H1 (cell line): ENCODE results near the gene CYP3A7. TPM values are rescaled to one million over a fixed set of nuclear protein-coding genes. Genes with fewer than 3 reads are reported as not detected.

Experiments
- CTCF ChIA-PET: fragments of 300-600 bp; sonication (Branson Sonifier 250); formaldehyde crosslinking; loops from one replicate; lab custom pipeline; 2021; ENCODE audit not compliant: partially characterized antibody; lab: Charles Lee
- POLR2A ChIA-PET: fragments of 300-600 bp; sonication (Branson Sonifier 250); formaldehyde crosslinking; loops from one replicate; lab custom pipeline; 2021; ENCODE audit warnings: inconsistent platforms; ENCODE audit not compliant: partially characterized antibody; lab: Charles Lee
- DNase-seq, 2 experiments: peaks; one replicate each; pipeline versions ENCODE4 v3.0.0 to v3.0.0-alpha.2; 2010 to 2022; ENCODE audit warnings: low spot score in 2 of 2, low read depth in 1 of 2, mixed read lengths in 1 of 2
- FAIRE-seq: peaks from 2 replicates; lab custom pipeline; 2011; peaks lifted over from hg19 to GRCh38; lab: Jason Lieb, UNC
- H2AFZ ChIP-seq: 2 replicates; pipeline ENCODE4 v1.8.1; 2012; ENCODE audit warnings: low read length, inconsistent platforms
- H2AK5ac ChIP-seq: 2 replicates; pipeline ENCODE4 v1.6.1; 2013; ENCODE audit warnings: low read depth, low read length
- H2BK120ac ChIP-seq: replicated peaks from 2 replicates; pipeline ENCODE3; 2013; ENCODE audit warnings: low read depth, low read length, inconsistent platforms
- H2BK12ac ChIP-seq: 2 replicates; pipeline ENCODE4 v1.6.1; 2013; ENCODE audit warnings: low read depth, low read length
- H2BK15ac ChIP-seq: 2 replicates; pipeline ENCODE4 v1.6.1; 2013; ENCODE audit warnings: low read length
- H2BK20ac ChIP-seq: 2 replicates; pipeline ENCODE4 v1.6.1; 2013; ENCODE audit warnings: low read length
- H2BK5ac ChIP-seq: 2 replicates; pipeline ENCODE4 v1.6.1; 2013; ENCODE audit warnings: low read depth, low read length
- H3K14ac ChIP-seq: 2 replicates; pipeline ENCODE4 v1.6.1; 2013; ENCODE audit warnings: inconsistent platforms; ENCODE audit not compliant: insufficient read length
- H3K18ac ChIP-seq: 2 replicates; pipeline ENCODE4 v1.6.1; 2013; ENCODE audit warnings: low read length; ENCODE audit errors: extremely low read depth
- H3K23ac ChIP-seq: 2 replicates; pipeline ENCODE4 v1.6.1; 2013; ENCODE audit warnings: inconsistent platforms; ENCODE audit not compliant: insufficient read length
- H3K23me2 ChIP-seq: 2 replicates; pipeline ENCODE4 v1.6.1; 2013; ENCODE audit warnings: low read depth, low read length
- H3K27ac ChIP-seq: 2 replicates; pipeline ENCODE4 v1.6.1; 2011; ENCODE audit warnings: low read depth, low read length, inconsistent platforms
- H3K27me3 ChIP-seq, 4 experiments: replicated peaks in 1 of 4; 1 replicate in 1 of 4; 2 replicates in 3 of 4; pipeline versions ENCODE4 v1.6.1 to v1.8.1; 2011 to 2013; ENCODE audit warnings: low read length in 3 of 4, mild to moderate bottlenecking in 3 of 4, inconsistent platforms in 2 of 4, mixed read lengths in 2 of 4, moderate library complexity in 1 of 4; ENCODE audit not compliant: control insufficient read depth in 3 of 4, insufficient read depth in 3 of 4; ENCODE audit errors: extremely low read depth in 1 of 4
- H3K36me3 ChIP-seq, 4 experiments: 2 replicates each; pipeline versions ENCODE4 v1.6.1 to v1.8.1; 2011 to 2013; ENCODE audit warnings: mild to moderate bottlenecking in 4 of 4, low read length in 3 of 4, moderate library complexity in 2 of 4, control low read depth in 1 of 4, inconsistent platforms in 1 of 4; ENCODE audit not compliant: insufficient read depth in 4 of 4, control insufficient read depth in 2 of 4
- H3K4ac ChIP-seq: replicated peaks from 2 replicates; pipeline ENCODE3; 2013; ENCODE audit warnings: low read length, low read depth, mixed read lengths, inconsistent platforms; ENCODE audit not compliant: insufficient read length
- H3K4me1 ChIP-seq, 4 experiments: replicated peaks in 1 of 4; 1 replicate in 1 of 4; 2 replicates in 3 of 4; pipeline versions ENCODE4 v1.6.1 to v1.8.1; 2011 to 2013; ENCODE audit warnings: low read length in 3 of 4, inconsistent platforms in 2 of 4, mixed read lengths in 1 of 4; ENCODE audit not compliant: insufficient read depth in 4 of 4, control insufficient read depth in 3 of 4
- H3K4me2 ChIP-seq, 2 experiments: 2 replicates each; pipeline versions ENCODE4 v1.6.1 to v1.8.1; 2011 to 2013; ENCODE audit warnings: low read depth in 2 of 2, low read length in 2 of 2, control low read depth in 1 of 2, inconsistent platforms in 1 of 2, mild to moderate bottlenecking in 1 of 2; ENCODE audit not compliant: insufficient read depth in 1 of 2
- H3K4me3 ChIP-seq, 4 experiments: fragments of 200-600, 300-600 bp in 1 of 4; sonication (generic), shearing (Covaris generic), sonication (Bioruptor Twin) in 1 of 4; 2 replicates each; pipeline versions ENCODE4 v1.5.1 to v1.8.1; 2011 to 2016; ENCODE audit warnings: low read length in 4 of 4, low read depth in 3 of 4, control low read depth in 2 of 4, inconsistent platforms in 2 of 4, mild to moderate bottlenecking in 2 of 4, mixed read lengths in 1 of 4, moderate library complexity in 1 of 4; ENCODE audit not compliant: insufficient read depth in 2 of 4; ENCODE audit errors: extremely low read depth in 1 of 4
- H3K56ac ChIP-seq: replicated peaks from 2 replicates; pipeline ENCODE3; 2013; ENCODE audit warnings: low read depth, mild to moderate bottlenecking, mixed read lengths, low read length, inconsistent platforms; ENCODE audit not compliant: insufficient read length
- H3K79me1 ChIP-seq: 2 replicates; pipeline ENCODE4 v1.6.1; 2013; ENCODE audit warnings: low read depth, low read length, control low read depth
- H3K79me2 ChIP-seq, 2 experiments: 2 replicates each; pipeline versions ENCODE4 v1.6.1 to v1.8.1; 2012 to 2013; ENCODE audit warnings: low read length in 2 of 2, mild to moderate bottlenecking in 2 of 2, inconsistent platforms in 1 of 2; ENCODE audit not compliant: insufficient read depth in 2 of 2, control insufficient read depth in 1 of 2
- H3K9ac ChIP-seq, 4 experiments: replicated peaks in 1 of 4; 1 replicate in 1 of 4; 2 replicates in 3 of 4; pipeline versions ENCODE4 v1.6.1 to v1.8.1; 2011 to 2013; ENCODE audit warnings: low read depth in 3 of 4, low read length in 3 of 4, control low read depth in 2 of 4, mild to moderate bottlenecking in 2 of 4, moderate library complexity in 2 of 4, inconsistent platforms in 1 of 4; ENCODE audit errors: extremely low read depth in 1 of 4
- H3K9me3 ChIP-seq, 2 experiments: 2 replicates each; pipeline versions ENCODE4 v1.6.1 to v1.8.1; 2012 to 2013; ENCODE audit warnings: mild to moderate bottlenecking in 2 of 2, moderate library complexity in 2 of 2, control low read depth in 1 of 2, inconsistent platforms in 1 of 2, low read depth in 1 of 2, low read length in 1 of 2, mixed read lengths in 1 of 2; ENCODE audit not compliant: insufficient read depth in 2 of 2
- H4K20me1 ChIP-seq, 2 experiments: replicated peaks in 1 of 2; 2 replicates each; pipeline versions ENCODE3 to v1.8.1; 2011 to 2013; ENCODE audit warnings: inconsistent platforms in 2 of 2, low read length in 2 of 2, mild to moderate bottlenecking in 1 of 2; ENCODE audit not compliant: insufficient read depth in 2 of 2, control insufficient read depth in 1 of 2
- H4K5ac ChIP-seq: 2 replicates; pipeline ENCODE4 v1.6.1; 2013; ENCODE audit warnings: low read length, low read depth, mixed read lengths, inconsistent platforms; ENCODE audit not compliant: insufficient read length
- H4K8ac ChIP-seq: 2 replicates; pipeline ENCODE4 v1.8.0; 2013; ENCODE audit warnings: mild to moderate bottlenecking, moderate library complexity, low read length, inconsistent platforms; ENCODE audit not compliant: insufficient read depth; ENCODE audit errors: extremely low read depth
- H4K91ac ChIP-seq: replicated peaks from 2 replicates; pipeline ENCODE3; 2013; ENCODE audit warnings: low read length, mixed read lengths, inconsistent platforms; ENCODE audit not compliant: insufficient read length
- RAD21 ChIP-seq, 2 experiments: IDR thresholded peaks in 1 of 2; conservative IDR thresholded peaks in 1 of 2; 2 replicates each; pipeline ENCODE4 v1.6.1; 2011; ENCODE audit warnings: low read depth in 2 of 2, low read length in 2 of 2, improper control_type of control experiment in 1 of 2, inconsistent platforms in 1 of 2, mild to moderate bottlenecking in 1 of 2, moderate library complexity in 1 of 2
- WGBS, 2 experiments: shearing (Covaris generic) in 1 of 2; methylation state at CpG; one replicate each; pipeline versions ENCODE4 v1.1.6 to v1.1.7; 2013 to 2015; ENCODE audit warnings: low lambda C conversion rate in 2 of 2, mixed read lengths in 2 of 2, inconsistent platforms in 1 of 2, low coverage in 1 of 2, missing lambda C conversion rate in 1 of 2; ENCODE audit not compliant: insufficient replicate concordance in 2 of 2, insufficient coverage in 1 of 2, insufficient read length in 1 of 2; ENCODE audit errors: extremely low coverage in 1 of 2, missing lambda C conversion rate in 1 of 2; 5-methylcytosine and 5-hydroxymethylcytosine counted together
- polyA plus RNA-seq, 7 experiments: library from polyadenylated mRNA; depleted of rRNA in 3 of 7; stranded (reverse) in 5 of 7; unstranded in 2 of 7; fragments of >200 nt in 5 of 7; fragments of 200-250 nt in 2 of 7; gene quantifications; 1 replicate in 5 of 7; 2 replicates in 1 of 7; 4 replicates in 1 of 7; pipeline versions ENCODE4 v1.2.1 to v1.2.3, GENCODE V29; 2011 to 2013; ENCODE audit warnings: missing spikeins in 2 of 7, mixed read lengths in 2 of 7
- total RNA-seq: library from RNA; stranded (reverse); fragmentation: NEBNext Ultra II Directional; extraction: Animal tissue kit (Norgen Biotek cat#: 25700); gene quantifications from 2 replicates; pipeline ENCODE4 v1.2.1, GENCODE V29; 2021

The CYP3A7 gene
- total and polyA plus RNA-seq, 2 of the 8 experiments (the other 6 are each of a cell fraction or from before 2014, with no cell fraction given) = not detected

DNA sequence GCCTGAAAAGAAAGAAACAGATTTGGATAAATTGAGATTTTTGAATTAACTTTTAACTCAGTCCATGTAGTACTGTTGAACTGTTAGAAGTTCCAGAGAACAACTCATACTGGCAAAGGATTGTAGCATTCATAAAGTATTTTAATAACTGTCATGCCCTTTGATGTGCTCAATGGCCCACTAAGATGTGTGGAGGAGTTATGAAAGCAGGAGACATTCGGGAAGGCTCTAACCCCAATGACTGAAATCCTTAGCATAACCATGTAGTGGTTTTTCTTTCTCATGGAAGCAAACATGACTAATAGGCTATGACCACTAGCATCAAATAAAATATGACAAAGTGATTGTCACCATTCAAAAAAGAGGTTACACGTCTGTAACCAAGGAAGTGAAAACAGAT is 25.7 kb downstream of the CYP3A7 start:
- Histone ChIP-seq H3K79me1 (no peaks in the 10 kb centered on the region), H3K79me2 (no peaks in the 10 kb centered on the region), H3K4me1 (no peaks in the 10 kb centered on the region), H3K4me3 (no peak overlapping the region), H3K4me2 (no peak overlapping the region), H3K18ac (no peak overlapping the region), H4K20me1 (no peaks in the 10 kb centered on the region), H2BK12ac (no peak overlapping the region), H2AFZ (no peak overlapping the region), H4K5ac (no peak overlapping the region), H3K9me3 (peaks cover 12 to 28% of the 10 kb centered on the region in 2 experiments; a peak in 3 of 4 replicates), H3K56ac (no peak overlapping the region), H2BK5ac (no peak overlapping the region), H4K8ac (no peak overlapping the region), H3K9ac (no peak overlapping the region), H3K27ac (no peak overlapping the region), H2AK5ac (no peak overlapping the region), H3K23ac (no peak overlapping the region), H2BK20ac (no peak overlapping the region), H3K27me3 (no peaks in the 10 kb centered on the region), H3K14ac (no peak overlapping the region), H3K36me3 (no peaks in the 10 kb centered on the region), H3K4ac (no peak overlapping the region), H2BK15ac (no peak overlapping the region), H3K23me2 (no peaks in the 10 kb centered on the region), H2BK120ac (no peak overlapping the region), H4K91ac (no peak overlapping the region)
- ChIA-PET POLR2A (no interaction called here), CTCF (no interaction called here)
- 72% methylated on average over 2 of the region's 2 CpGs; no CpG with 5 or more reads in 1 of the 2 experiments for WGBS, 2 experiments
- DNase-seq (no peak), FAIRE-seq (no peak)
- no peak for TF ChIP-seq RAD21 (IDR thresholded peaks at IDR 0.05 in 1 of 2, conservative IDR thresholded peaks at IDR 0.05 in 1 of 2; ENCODE audit: low read depth in 2 of 2, low read length in 2 of 2)
